ENCODE measurements around the gene RSAD1. TPM values are rescaled to one million over a fixed set of nuclear protein-coding genes. Genes with fewer than 3 reads are reported as not detected.

Gene RSAD1
- total RNA-seq, 1 donor: 23.9 TPM

GRCh38 chr17:50480854-50481490 is 2.3 kb downstream of the RSAD1 start:
- Histone ChIP-seq H3K79me2 (ENCODE audit: insufficient read depth, low read length) (peaks cover 25% of the 10 kb centered on the region), H3K4me2 (ENCODE audit: insufficient read depth, low read length) (no peak overlapping the region), H3K27me3 (ENCODE audit: insufficient read depth, low read length) (no peaks in the 10 kb centered on the region), H3K4me3 (ENCODE audit: insufficient read depth, low read length) (no peak overlapping the region), H3K4me1 (ENCODE audit: insufficient read depth, low read length) (peaks cover 17% of the 10 kb centered on the region), H4K20me1 (ENCODE audit: insufficient read depth, low read length) (peaks cover 9% of the 10 kb centered on the region), H3K36me3 (ENCODE audit: insufficient read depth, low read length) (peaks cover 27% of the 10 kb centered on the region), H3K27ac (ENCODE audit: low read depth, low read length) (no peak overlapping the region), H3K9me3 (ENCODE audit: low read depth, low read length) (no peaks in the 10 kb centered on the region), H2AFZ (ENCODE audit: low read length) (no peak overlapping the region)
- no peak for DNase-seq (ENCODE audit: insufficient read length, low spot score, missing footprints)
- no peak for TF ChIP-seq CTCF (IDR thresholded peaks at IDR 0.05; ENCODE audit: extremely low read depth, low read depth, low read length)

- Histone ChIP-seq H3K4me3 (ENCODE audit: insufficient read depth, low read length) (no peak overlapping the region), H2AFZ (ENCODE audit: low read length) (no peak overlapping the region), H3K79me2 (ENCODE audit: insufficient read depth, low read length) (peaks cover 25% of the 10 kb centered on the region), H3K4me2 (ENCODE audit: insufficient read depth, low read length) (no peak overlapping the region), H3K27ac (ENCODE audit: low read depth, low read length) (no peak overlapping the region), H3K27me3 (ENCODE audit: insufficient read depth, low read length) (no peaks in the 10 kb centered on the region), H4K20me1 (ENCODE audit: insufficient read depth, low read length) (peaks cover 9% of the 10 kb centered on the region), H3K4me1 (ENCODE audit: insufficient read depth, low read length) (peaks cover 17% of the 10 kb centered on the region), H3K36me3 (ENCODE audit: insufficient read depth, low read length) (peaks cover 28% of the 10 kb centered on the region), H3K9me3 (ENCODE audit: low read depth, low read length) (no peaks in the 10 kb centered on the region)
- no peak for TF ChIP-seq CTCF (IDR thresholded peaks at IDR 0.05; ENCODE audit: extremely low read depth, low read depth, low read length)
- no peak for DNase-seq (ENCODE audit: insufficient read length, low spot score, missing footprints)
Observed at GRCh38 chr17:50481648-50482047, 3.0 kb downstream of the RSAD1 start.

GRCh38 chr17:50482110-50482509 is 3.5 kb downstream of the RSAD1 start:
- DNase-seq (ENCODE audit: insufficient read length, low spot score, missing footprints): no peak
- H3K27ac ChIP-seq (ENCODE audit: low read depth, low read length): peak overlapping the region; percentile 87
- peaks cover 25% of the 10 kb centered on the region for H3K79me2 ChIP-seq (ENCODE audit: insufficient read depth, low read length)
- H3K4me2 ChIP-seq (ENCODE audit: insufficient read depth, low read length): no peak overlapping the region
- no peaks in the 10 kb centered on the region for H3K9me3 ChIP-seq (ENCODE audit: low read depth, low read length)
- no peak overlapping the region for H3K4me3 ChIP-seq (ENCODE audit: insufficient read depth, low read length)
- H3K4me1 ChIP-seq (ENCODE audit: insufficient read depth, low read length): peaks cover 17% of the 10 kb centered on the region
- TF ChIP-seq CTCF (IDR thresholded peaks at IDR 0.05; ENCODE audit: extremely low read depth, low read depth, low read length): no peak
- H4K20me1 ChIP-seq (ENCODE audit: insufficient read depth, low read length): peaks cover 9% of the 10 kb centered on the region
- H3K27me3 ChIP-seq (ENCODE audit: insufficient read depth, low read length): no peaks in the 10 kb centered on the region
- H3K36me3 ChIP-seq (ENCODE audit: insufficient read depth, low read length): peaks cover 28% of the 10 kb centered on the region
- H2AFZ ChIP-seq (ENCODE audit: low read length): no peak overlapping the region

DNA sequence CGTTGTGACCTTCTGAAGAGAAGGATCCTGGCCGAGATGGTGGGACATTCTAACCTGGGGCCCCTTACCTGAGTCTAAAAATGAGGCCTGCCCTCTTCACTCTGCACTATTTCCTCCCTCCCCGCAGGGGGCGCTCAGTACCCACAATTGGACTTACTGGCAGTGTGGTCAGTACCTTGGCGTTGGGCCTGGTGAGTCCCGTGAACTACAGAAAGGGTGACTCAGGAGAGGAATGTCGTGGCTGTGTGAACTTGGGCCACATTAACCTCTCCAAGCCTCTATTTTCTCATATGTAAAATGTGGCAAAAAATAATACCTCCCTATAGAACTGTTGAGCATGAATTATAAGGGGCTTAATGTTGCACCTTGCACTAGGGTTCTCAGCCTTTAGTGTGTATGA is 3.9 kb downstream of the RSAD1 start:
- H3K27me3 ChIP-seq (ENCODE audit: insufficient read depth, low read length): no peaks in the 10 kb centered on the region
- H3K27ac ChIP-seq (ENCODE audit: low read depth, low read length): peak overlapping the region; percentile 87
- peak; percentile 98 for DNase-seq (ENCODE audit: insufficient read length, low spot score, missing footprints)
- H4K20me1 ChIP-seq (ENCODE audit: insufficient read depth, low read length): peaks cover 9% of the 10 kb centered on the region
- H3K36me3 ChIP-seq (ENCODE audit: insufficient read depth, low read length): peaks cover 28% of the 10 kb centered on the region
- no peak overlapping the region for H2AFZ ChIP-seq (ENCODE audit: low read length)
- H3K4me1 ChIP-seq (ENCODE audit: insufficient read depth, low read length): peaks cover 17% of the 10 kb centered on the region
- TF ChIP-seq CTCF (IDR thresholded peaks at IDR 0.05; ENCODE audit: extremely low read depth, low read depth, low read length): peak; percentile 96
- no peaks in the 10 kb centered on the region for H3K9me3 ChIP-seq (ENCODE audit: low read depth, low read length)
- peaks cover 25% of the 10 kb centered on the region for H3K79me2 ChIP-seq (ENCODE audit: insufficient read depth, low read length)
- H3K4me3 ChIP-seq (ENCODE audit: insufficient read depth, low read length): no peak overlapping the region
- peak overlapping the region; percentile 63 for H3K4me2 ChIP-seq (ENCODE audit: insufficient read depth, low read length)

Measured in osteoblast (primary cell).